GM20431 (cell line): ENCODE data around the gene CARD19.

Source experiments
- in situ Hi-C: fragments of 300-500 bp; cut with MseI, MboI; formaldehyde crosslinking; loops from one replicate; pipeline ENCODE4 v1.15.0; 2020; ENCODE audit warnings: low sequenced_read_pairs; ENCODE audit not compliant: unreplicated experiment

The CARD19 gene

DNA sequence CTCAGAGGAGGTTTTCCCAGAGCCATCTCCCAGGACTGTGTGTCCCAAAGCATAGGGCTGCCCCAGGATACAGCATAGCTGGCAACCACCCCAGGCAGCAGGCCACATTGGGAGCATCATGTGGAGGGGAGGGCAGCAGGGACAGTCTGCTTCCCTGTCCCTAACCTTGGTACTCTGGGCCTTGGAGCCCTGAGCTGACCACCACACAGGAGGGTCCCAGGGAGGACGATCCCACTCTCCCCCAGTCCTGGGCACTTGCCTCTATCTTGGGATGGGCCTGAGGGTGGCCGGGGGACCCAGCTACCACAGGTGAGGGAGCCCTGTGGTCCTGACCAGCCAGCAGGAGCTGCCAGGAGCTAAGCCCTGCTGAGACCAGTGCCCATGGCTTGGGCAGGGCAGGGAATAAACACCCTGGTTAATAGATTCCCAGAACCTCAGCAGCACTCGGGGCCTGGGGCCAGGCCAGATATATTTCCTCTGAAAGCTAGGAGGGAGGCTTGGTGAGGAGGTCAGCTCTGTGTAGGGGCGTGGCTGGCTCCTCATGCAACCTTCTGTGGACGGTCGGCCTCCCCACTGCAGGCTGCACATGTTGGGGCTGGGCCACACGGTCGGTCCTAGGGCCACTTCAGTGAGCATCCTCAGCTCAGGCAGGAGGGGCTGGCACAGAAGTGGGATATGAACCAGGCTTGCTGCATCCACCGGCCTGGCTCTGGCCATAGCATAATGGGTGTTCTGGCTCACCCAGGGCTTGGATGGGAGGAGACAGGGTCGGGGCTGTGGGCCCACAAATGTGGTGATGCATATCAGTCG is 33.9 kb downstream of the CARD19 start:
- in situ Hi-C loops, result loop anchor here (25.0 kb wide), 1 partner anchor 407 kb away; no protein-coding TSS in a partner anchor

DNA sequence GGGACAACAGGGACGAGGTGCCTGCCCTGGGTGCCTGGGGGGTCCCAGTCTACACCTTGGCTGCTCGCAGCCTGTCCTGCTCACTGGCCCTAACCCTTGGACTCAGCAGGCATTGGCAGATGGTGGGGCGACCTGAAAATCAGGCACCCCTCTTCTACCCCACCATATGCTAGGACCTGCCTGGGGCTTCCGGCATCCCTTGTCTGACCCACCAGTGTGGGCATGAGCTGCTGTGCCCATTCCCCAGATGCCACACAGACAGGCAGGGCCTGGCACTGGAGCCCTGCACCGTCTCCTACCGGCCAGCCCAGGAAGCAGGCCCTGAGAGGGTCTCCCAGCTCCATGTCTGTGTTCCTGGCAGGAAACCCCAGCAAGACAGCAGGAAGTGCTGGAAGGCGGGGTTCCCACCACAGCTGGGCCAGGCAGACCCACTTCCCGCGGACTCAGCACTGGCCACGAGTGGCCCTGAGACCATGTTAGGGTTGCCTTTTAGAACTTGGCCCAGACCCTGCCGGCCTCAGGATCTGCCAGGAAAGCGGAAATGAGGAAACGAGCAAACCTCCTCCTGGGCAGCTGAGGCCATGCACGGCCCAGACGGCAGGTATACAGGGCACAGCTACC is 35.0 kb downstream of the CARD19 start:
- in situ Hi-C loops, result loop anchor here (25.0 kb wide), 1 partner anchor 406 kb away; no protein-coding TSS in a partner anchor

DNA sequence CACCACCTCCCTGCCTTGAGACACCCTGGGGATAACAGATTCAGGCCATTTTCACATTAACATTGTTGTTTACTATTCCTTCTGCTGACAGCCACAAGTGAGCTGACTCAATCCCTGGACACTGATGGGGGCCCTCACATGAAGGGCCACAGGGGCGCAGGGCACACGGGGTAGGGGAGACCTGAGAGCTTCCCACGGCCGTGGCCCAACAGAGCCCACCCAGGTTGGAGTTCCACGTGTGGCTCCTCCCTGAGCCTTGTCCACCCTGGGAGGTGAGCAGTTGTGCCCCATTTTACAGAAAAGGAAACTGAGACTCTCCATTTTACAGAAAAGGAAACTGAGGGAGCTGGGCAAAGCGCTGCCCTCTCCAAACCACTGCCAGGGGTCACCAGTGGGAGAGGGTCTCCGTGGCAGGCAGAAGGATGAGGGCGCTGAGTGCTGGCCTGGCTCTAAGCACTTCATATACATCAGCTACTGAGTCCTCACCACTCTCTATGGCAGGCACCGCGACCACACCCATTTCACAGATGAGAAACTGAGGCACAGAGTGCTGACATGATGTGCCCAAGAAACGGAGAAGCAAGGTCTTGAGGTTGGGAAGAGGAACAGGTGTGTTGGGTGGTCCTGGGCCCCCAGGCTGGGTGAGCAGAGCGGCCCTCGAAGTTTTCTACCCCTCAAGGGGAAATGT is 35.7 kb downstream of the CARD19 start:
- in situ Hi-C loops, result loop anchor here (25.0 kb wide), 1 partner anchor 406 kb away; no protein-coding TSS in a partner anchor

DNA sequence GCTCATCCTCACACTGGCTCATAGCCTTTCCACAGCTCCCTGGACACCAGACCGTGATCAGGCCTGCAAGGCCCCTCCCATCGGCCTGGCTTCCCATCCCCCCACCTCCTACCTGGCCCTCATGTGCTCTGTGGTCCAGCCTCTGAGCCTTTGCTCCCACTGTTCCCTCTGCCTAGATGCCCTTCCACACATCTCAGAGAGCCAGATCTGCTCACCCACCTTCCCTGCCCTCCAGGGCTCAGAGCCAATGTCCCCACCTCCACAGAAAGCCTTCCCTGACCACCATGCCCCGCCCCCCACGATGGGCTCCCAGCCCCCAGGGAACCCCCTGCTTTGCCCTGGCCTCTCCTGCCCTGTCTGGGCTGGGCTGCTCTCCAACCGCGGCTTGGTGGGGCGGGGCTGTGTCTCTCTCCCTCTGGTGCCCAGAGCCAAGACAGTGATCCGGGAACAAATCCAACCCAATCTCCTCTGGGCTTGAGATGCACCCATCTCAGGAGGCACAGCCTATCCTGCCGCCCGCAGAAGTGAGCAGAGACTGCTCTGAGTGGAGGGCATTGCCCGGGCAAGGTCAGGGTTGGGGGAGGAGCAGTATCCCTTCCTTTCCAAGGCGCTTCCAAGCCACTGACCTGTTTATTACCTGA is 36.4 kb downstream of the CARD19 start:
- in situ Hi-C loops, result loop anchor here (25.0 kb wide), 1 partner anchor 405 kb away; no protein-coding TSS in a partner anchor

DNA sequence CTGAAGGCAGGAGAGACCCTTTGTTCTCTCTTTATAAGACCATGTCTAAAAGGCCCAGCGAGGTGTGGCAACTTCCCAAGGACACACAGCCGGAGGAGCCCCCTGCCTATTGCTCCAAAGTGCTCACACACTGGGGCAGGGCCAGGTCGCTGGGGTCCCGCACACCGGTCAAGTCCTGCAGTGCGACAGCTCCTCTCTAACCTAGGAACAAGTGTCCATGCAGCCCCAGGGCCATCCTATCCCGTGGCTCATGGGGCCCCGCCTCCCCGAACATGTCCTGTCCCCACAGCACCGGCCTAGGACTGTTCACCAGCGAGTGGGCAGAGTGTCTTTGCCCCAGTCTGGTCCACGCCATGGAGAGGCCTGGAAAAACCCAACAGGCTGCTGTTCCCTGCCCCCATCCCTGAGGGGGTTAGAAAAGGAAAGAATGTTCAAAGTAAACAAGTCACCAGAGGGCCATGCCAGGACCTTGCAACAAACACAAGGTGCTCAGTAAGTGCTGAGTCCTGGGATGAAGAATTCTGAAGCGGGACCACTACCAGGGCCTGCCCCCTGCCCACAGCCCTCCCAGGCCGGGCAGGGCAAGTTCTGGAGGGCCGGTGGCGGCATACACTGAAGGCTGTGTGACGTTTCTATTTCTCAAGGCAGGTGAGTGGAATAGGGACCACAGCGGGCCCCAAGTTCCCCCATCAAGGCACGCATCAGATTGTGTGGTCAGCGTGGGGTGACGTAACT is 37.1 kb downstream of the CARD19 start:
- in situ Hi-C loops, result loop anchor here (25.0 kb wide), 1 partner anchor 404 kb away; no protein-coding TSS in a partner anchor

DNA sequence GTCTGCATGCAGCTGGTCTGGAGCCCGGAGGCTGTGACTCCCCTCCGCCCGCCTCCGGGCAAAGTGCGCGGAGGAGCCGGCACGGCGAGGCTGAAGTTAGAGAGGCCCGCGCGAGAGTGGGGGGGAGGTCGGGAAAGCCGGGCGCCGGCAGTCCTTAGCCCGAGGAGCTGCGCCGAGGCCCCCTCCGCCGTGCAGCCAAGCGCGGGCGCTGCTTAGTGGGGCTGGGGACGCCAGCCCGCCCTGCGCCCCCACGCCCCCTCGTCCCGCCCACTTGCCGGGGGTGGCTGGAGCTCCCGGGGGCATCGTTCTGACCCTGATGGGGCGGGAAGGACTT is 37.6 kb downstream of the CARD19 start:
- in situ Hi-C loops, result loop anchor here (25.0 kb wide), 1 partner anchor 404 kb away; no protein-coding TSS in a partner anchor

DNA sequence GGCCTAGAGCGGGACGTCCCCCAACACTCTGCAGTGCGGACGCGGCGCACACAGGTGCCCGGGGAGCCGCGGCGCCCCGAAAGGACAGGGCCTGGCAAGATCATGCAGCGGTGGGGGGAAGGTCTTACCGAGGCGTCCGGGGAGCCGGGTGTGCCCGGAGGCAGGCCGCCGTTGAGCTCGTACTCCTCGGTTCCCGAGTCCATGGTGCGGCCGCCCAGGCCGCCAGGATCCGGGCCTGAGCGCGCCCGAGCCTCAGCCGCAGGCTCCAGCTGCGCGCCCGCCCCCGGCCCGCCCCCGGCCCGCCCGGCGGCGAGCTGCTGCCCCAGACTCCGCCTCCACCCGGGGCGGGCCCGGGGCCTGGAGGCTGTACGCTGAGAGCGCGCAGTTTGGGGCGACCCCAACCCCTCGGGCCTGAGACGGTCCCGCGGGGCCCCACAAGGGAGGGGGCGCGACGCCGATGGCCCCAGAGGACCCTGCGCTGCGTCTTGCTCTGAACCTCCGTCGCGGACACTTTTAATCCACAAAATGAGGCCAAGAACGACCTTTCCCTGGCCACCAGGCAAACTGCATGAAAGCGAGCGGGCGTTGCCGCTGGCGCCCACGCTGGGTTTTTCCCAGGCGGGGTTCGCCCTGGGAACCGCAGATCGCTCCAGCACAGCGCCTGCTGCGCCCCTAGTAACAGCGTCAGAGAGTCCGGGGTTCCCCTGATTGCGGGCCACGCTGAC is 38.2 kb downstream of the CARD19 start, which contains the start of gene NINJ1:
NINJ1 (minus strand) TSS at position 237 of the 725 bp plus-strand sequence; CDS start at position 203, 34 bp downstream.
- in situ Hi-C loops, result loop anchor here (25.0 kb wide), 1 partner anchor 403 kb away; no protein-coding TSS in a partner anchor

DNA sequence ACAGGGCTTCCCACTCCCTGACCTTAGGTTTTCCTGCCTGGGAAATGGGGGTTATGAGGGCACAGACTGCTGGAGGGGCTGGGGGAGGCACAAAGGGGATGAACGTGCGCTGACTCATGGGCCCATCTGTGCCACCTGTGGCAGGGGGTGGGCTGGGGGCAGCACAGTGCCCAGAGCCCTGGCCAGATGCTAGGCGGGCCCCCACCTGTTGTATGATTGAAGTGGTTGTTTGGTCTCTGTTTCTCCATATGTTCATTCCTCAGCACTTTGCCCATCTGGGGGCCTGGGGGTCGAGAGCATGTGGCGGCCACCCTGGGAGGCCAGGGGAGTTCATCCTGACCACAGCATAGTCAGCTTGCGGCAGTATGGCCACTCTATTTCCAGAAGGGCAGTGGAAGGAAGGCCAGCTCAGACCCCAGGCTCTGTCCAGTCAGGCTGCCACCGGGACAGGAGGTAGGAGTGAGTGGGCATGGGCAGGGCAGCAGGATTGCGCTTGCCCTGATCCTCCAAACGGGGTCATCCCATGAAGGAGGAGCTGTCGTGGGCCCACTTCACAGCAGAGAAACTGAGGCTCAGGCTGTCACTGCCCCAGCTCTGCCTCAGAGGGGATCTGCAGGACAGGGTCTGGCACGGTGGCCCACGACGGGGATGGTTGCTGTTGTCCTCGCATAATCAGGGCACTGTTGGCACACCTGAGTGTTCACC is 38.9 kb downstream of the CARD19 start:
- in situ Hi-C loops, result loop anchor here (25.0 kb wide), 1 partner anchor 402 kb away; no protein-coding TSS in a partner anchor

DNA sequence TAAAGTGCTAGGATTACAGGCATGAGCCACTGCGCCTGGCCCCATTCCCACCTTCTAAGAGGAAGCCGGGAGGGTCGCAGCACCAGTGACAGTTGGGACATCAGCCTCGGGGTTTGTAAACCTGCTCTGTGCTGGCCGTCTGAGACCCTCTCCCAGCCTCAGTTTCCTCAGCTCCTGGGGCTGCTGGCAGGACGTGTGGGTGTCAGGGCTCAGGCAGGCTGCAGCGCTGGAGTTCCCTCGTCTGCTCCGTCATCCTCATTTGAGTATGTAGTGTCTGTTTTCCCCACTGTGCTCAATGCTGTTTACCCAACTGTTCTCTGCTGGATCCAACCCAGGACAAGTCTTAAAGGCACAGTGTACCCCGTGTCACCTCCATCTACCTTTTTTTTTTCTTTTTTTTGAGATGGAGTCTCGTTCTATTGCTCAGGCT is 40.0 kb downstream of the CARD19 start:
- in situ Hi-C loops, result loop anchor here (25.0 kb wide), 1 partner anchor 401 kb away; no protein-coding TSS in a partner anchor

DNA sequence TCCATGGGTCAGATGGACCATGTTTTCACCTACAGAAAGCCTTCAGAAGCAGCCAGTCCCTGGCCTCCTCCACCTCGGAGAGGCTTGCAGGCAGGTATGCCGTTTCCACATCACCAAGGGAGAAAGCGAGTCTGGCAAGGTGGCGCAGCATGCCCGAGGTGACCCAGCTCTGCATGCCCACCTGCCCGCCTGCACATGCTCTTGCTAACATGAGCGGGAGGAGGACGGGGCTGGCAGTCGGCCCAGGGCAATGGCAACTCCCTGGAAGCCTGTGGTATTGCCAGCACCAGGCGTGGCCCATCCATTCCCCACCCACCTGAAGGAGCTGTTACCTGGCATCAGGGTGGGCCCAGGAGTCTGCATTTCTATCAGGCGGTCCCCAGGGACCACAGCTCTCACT is 41.3 kb downstream of the CARD19 start:
- in situ Hi-C loops, result loop anchor here (25.0 kb wide), 1 partner anchor 400 kb away; no protein-coding TSS in a partner anchor

DNA sequence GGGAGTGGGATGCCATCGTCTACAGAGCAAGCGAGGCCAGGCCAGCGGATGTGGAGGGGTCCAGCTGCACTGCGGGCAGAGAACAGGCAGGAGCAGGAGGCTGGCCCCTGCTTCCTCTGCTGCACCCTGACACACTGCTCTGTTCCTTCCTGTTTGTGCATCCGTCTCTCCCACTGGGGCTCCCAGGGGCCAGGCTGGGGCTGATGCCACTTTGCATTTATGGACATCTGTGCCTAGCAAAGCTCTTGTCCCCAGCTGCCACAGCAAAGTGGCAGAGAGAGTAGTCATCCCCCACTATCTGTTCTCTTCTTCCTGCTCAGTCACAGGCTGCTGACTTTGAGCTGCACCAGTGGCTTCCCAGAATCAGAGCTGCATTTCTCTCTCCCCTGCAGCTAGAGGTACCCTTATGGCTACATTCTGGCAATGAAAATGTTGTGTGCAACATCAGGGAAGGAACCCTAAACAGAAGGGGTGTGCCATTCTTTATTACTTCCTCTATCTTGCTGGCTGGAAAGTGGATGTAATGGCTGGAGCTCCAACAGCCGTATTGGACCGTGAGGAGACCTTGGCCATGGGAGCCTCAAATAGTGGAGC is 42.3 kb downstream of the CARD19 start:
- in situ Hi-C loops, result loop anchor here (25.0 kb wide), 1 partner anchor 399 kb away; no protein-coding TSS in a partner anchor

DNA sequence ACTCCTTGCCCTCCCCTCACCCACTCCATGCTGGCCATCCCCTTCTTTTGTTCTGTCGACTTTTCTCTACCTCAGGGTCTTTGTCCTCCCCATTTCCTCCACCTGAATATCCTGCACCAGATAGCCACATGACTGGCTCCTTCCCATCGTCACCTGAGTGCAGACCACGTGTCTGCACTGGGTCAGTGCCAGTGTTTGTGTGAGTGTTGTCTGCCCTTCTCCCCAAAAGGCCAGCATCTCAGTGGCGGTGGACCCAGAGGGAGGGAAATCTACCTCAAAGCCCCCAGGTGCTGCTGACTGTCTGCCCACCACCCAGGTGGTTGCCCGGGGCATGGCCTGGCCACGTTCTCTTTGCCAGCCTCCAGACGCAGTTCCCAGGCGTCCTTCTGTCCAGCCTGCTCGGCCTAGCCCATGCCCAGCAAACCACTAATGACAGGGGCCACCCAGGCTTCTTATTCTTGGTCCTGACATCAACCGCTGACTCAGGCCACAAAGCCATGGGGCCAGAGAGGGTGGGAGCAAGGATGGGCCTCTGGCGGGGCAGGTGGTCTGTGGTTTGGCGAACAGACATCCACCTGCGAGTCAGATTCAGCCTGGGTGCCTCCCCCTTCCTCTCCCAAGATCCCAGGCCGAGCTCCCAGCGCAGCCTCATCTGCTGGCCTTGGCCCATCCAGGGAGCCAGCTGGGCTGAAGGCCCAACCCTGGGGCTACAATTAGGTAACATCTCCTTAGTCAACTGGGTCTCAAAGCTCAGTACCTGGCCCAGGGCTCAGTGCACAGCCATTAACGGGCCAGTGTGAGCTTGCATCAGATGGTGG is 43.6 kb downstream of the CARD19 start:
- in situ Hi-C loops, result loop anchor here (25.0 kb wide), 1 partner anchor 398 kb away; no protein-coding TSS in a partner anchor

DNA sequence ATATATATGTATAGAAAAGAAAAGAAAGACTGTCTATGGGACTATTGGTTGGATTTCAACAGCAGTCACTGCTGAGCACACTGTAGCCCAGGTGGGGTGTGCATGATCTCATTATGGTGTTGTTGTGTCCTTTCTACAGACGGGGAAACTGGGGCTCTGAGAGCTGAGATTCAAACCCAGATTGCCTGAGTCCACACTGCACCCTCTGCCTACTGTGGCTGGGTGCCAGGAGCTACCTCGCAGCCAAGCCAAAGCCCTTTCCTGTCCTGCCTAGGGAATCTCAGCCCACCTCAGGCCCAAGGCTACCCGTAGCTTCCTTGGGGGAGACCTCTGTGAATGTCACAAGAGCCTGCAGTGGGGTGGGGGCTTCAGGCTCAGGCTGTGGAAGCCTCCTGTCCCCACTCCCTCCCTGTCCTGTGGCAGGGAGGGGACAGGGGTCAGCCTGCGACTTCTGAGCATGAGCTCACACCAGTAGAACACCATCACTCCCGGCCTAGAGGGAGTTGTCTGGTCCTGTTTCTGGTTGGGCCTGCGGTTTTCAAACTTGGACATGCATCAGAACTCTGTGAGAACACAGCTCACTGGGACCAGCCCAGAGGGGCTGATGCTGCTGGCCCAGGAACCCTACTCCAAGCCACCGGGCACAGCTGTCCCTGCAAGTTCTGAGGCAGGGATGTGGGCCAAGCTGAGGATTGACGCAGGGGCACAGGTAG is 45.9 kb downstream of the CARD19 start:
- in situ Hi-C loops, result loop anchor here (25.0 kb wide), 1 partner anchor 395 kb away; no protein-coding TSS in a partner anchor

DNA sequence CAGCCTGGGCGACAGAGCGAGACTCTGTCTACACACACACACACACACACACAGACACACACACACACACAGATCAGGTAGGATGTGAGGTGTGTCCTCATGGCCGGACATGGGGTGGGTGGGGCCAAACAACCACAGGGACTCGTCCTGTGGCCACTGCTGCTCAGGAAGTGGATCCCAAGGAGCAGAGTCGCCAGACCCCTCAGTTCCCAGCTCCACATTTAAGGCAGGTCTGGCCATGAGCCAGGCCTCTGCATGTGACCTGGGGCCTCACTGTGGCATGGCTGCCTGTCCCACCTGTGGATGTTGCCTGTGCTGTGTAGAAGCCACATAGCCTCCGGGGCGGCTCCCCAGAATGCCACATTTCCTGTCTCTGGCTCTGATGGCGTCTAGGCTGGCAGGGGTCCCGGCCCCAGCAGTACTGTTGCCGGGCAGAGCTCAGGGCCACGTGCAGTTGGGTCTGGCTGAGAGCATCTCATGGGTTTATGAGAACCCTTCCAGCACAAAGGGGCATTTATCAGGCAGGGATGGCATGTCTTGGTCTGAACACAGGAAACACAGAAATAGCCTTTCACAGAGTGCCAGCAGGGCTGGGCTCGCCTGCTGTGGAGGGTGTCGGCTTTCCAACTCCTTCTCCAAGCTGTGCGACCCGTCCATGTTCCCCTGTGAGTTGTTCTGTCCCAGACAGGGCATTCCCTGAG is 48.0 kb downstream of the CARD19 start:
- in situ Hi-C loops, result loop anchor here (25.0 kb wide), 1 partner anchor 393 kb away; no protein-coding TSS in a partner anchor

DNA sequence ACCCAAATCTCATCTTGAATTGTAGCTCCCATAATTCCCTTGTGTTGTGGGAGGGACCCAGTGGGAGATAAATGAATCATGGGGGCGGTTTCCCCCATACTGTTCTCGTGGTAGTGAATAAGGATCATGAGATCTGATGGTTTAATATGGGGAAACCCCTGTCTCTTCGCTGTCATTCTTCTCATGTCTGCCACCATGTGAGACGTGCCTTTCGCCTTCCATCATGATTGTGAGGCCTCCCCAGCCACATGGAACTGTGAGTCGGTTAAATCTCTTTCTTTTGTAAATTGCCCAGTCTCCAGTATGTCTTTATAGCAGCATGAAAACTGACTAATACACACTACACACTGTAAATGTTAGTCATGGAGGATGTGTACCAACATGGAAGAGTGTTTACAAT is 50.7 kb downstream of the CARD19 start:
- in situ Hi-C loops, result loop anchor here (25.0 kb wide), 1 partner anchor 391 kb away; no protein-coding TSS in a partner anchor
